Parathyroid adenoma (tissue), 2 donors: ENCODE measurements around the gene ZMAT2.
"Not testable (repeated sequence)": the region's sequence is repeated elsewhere in the genome, so short reads cannot be mapped to it uniquely, and the experiment has no call there.

Experiments used
- H2AFZ ChIP-seq: fragments of 300-600 bp; sonication (generic); one replicate; pipeline ENCODE4 v1.7.0; 2017; ENCODE audit warnings: antibody characterized with exemption, mild to moderate bottlenecking
- H3K27ac ChIP-seq: fragments of 300-600 bp; sonication (generic); one replicate; pipeline ENCODE4 v1.7.0; 2017
- H3K27me3 ChIP-seq: fragments of 300-600 bp; sonication (generic); one replicate; pipeline ENCODE4 v1.7.0; 2017; ENCODE audit warnings: low read length; ENCODE audit not compliant: control insufficient read depth, insufficient read depth
- H3K36me3 ChIP-seq: fragments of 300-600 bp; sonication (generic); one replicate; pipeline ENCODE4 v1.7.0; 2017; ENCODE audit warnings: low read length; ENCODE audit not compliant: control insufficient read depth, insufficient read depth
- H3K4me1 ChIP-seq: fragments of 300-600 bp; sonication (generic); one replicate; pipeline ENCODE4 v1.7.0; 2017; ENCODE audit warnings: control low read depth
- H3K4me2 ChIP-seq: fragments of 300-600 bp; sonication (generic); one replicate; pipeline ENCODE4 v1.7.0; 2017; ENCODE audit warnings: low read length
- H3K4me3 ChIP-seq: fragments of 300-600 bp; sonication (generic); one replicate; pipeline ENCODE4 v1.7.0; 2017; ENCODE audit warnings: low read depth, low read length
- H3K79me2 ChIP-seq: fragments of 300-600 bp; sonication (generic); one replicate; pipeline ENCODE4 v1.7.0; 2017; ENCODE audit warnings: control low read depth
- H3K9ac ChIP-seq: fragments of 300-600 bp; sonication (generic); one replicate; pipeline ENCODE4 v1.7.0; 2017; ENCODE audit warnings: mild to moderate bottlenecking
- H3K9me3 ChIP-seq: fragments of 300-600 bp; sonication (generic); one replicate; pipeline ENCODE4 v1.7.0; 2017; ENCODE audit warnings: low read length; ENCODE audit not compliant: control insufficient read depth
- TF ChIP-seq, protein P1 (sequence below): fragments of 300-600 bp; sonication (generic); IDR thresholded peaks from one replicate; pipeline ENCODE4 v1.7.0; 2017; ENCODE audit warnings: antibody characterized with exemption, mild to moderate bottlenecking
- donor health status: primary hyperparathyroidism.

The ZMAT2 gene

DNA sequence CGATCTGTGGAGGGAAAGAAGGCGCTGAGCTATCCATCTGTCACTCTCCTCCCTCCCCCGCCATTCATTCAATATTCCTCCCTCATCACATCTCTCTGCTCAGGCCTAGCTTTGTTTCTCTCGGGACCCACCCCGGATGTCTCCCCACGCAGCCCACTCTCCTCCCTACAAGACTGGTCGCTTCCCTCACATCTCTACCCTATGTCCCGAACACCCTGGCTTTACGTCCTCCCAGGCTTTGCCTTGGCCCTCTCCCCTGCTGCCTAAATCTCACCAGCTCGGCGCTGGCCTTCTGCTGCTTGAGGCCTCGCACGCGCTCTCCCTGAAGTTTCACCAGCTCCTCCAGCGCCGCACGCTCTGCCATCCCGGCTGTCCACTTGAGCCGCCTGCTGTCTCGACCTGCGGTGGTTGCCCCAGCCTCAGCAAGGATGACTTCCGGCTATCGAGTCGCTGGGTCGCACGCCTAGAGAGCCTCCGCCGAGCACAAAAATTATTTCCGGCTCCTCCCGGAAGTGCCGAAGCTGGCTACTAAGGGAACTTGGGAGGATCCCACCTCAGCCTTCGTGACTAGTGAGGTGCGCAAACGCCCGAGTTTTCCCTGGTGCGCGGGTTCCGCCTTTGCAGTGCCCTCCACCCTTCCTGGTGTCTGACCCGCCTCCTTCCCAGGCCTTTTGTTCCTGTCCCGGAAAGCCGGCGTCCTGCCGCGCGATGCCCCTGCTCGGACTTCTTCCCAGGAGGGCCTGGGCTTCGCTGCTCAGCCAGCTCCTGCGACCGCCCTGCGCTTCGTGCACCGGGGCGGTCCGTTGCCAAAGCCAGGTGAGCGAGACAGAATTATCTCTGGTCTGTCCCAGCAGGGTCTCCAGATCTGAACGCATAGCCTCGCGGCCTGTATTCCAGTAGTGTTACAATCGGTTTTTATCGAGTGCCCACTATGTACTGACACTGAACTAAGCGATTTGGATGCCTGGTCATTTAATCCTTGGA lies 9.0 kb upstream of the ZMAT2 start, which contains the start of the genes HARS1 and HARS2:
Gene HARS1, minus strand, starts transcription at position 430 of the 984 bp plus-strand sequence. Its CDS starts 66 bp downstream, at position 364.
Gene HARS2, plus strand, starts transcription at position 515 of the 984 bp plus-strand sequence. Its CDS starts 194 bp downstream, at position 709.
- peak within 1 kb of the TSS; percentile 20 for H3K9ac ChIP-seq
- H3K27me3 ChIP-seq = no peaks in the 10 kb centered on the region
- peak within 1 kb of the TSS; percentile 89 for H3K4me3 ChIP-seq
- peak within 1 kb of the TSS; percentile 99 for H3K4me2 ChIP-seq
- H3K4me1 ChIP-seq = peaks cover 5% of the 10 kb centered on the region
- H3K27ac ChIP-seq = peak within 1 kb of the TSS; percentile 82
- peak within 1 kb of the TSS; percentile 76 for H2AFZ ChIP-seq
- H3K79me2 ChIP-seq = peaks cover 29% of the 10 kb centered on the region
- H3K36me3 ChIP-seq = no peaks in the 10 kb centered on the region
- no peaks in the 10 kb centered on the region for H3K9me3 ChIP-seq
- TF ChIP-seq, protein P1, sequence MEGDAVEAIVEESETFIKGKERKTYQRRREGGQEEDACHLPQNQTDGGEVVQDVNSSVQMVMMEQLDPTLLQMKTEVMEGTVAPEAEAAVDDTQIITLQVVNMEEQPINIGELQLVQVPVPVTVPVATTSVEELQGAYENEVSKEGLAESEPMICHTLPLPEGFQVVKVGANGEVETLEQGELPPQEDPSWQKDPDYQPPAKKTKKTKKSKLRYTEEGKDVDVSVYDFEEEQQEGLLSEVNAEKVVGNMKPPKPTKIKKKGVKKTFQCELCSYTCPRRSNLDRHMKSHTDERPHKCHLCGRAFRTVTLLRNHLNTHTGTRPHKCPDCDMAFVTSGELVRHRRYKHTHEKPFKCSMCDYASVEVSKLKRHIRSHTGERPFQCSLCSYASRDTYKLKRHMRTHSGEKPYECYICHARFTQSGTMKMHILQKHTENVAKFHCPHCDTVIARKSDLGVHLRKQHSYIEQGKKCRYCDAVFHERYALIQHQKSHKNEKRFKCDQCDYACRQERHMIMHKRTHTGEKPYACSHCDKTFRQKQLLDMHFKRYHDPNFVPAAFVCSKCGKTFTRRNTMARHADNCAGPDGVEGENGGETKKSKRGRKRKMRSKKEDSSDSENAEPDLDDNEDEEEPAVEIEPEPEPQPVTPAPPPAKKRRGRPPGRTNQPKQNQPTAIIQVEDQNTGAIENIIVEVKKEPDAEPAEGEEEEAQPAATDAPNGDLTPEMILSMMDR = peak; percentile 5

DNA sequence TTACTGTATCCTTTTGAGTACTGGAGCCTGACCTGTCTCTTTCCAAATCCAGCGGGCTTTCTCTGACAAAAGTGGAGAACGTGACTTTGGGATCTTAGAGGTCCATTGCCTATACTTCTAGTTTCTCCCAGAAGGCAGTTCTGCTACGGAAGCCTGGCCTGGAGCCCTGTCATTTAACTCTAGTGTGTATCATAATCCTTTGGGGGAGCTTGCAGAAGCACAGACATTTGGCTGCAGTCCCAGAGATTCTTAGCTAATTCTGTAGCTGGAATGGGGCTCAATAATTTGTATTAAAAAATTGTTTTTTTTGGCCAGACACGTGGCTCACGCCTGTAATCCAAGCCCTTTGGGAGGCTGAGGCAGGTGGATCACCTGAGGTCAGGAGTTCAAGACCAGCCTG lies 6.0 kb upstream of the ZMAT2 start:
- H2AFZ ChIP-seq = no peak overlapping the region
- H3K36me3 ChIP-seq = no peaks in the 10 kb centered on the region
- TF ChIP-seq, protein P1 = no peak
- H3K79me2 ChIP-seq = peaks cover 28% of the 10 kb centered on the region
- H3K27ac ChIP-seq = no peak overlapping the region
- H3K27me3 ChIP-seq = no peaks in the 10 kb centered on the region
- H3K9me3 ChIP-seq = no peaks in the 10 kb centered on the region
- no peak overlapping the region for H3K9ac ChIP-seq
- no peak overlapping the region for H3K4me2 ChIP-seq
- no peak overlapping the region for H3K4me3 ChIP-seq
- H3K4me1 ChIP-seq = peaks cover 5% of the 10 kb centered on the region

DNA sequence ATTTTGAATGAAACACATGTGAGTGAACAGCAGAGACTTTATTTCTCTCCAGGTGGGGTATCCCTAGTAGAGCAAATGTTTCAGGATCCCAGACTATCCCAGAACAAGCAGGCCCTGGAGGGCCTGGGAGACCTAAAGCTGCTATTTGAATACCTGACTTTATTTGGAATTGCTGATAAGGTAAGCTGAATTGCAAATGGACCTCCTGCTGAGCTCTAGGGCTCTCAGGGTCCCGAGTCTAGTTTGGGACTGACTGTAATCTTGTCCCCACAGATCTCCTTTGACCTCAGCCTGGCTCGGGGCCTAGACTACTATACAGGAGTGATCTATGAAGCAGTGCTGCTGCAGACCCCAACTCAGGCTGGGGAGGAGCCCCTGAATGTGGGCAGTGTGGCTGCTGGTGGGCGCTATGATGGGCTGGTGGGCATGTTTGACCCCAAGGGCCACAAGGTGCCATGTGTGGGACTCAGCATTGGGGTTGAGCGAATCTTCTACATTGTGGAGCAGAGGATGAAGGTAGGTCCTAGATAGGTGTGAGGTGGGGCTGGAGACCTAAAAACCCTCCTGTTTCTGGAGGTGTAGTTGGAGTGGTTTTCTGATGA lies 3.3 kb upstream of the ZMAT2 start:
- no peaks in the 10 kb centered on the region for H3K9me3 ChIP-seq
- peaks cover 32% of the 10 kb centered on the region for H3K79me2 ChIP-seq
- H3K4me1 ChIP-seq = peaks cover 10% of the 10 kb centered on the region
- H3K4me2 ChIP-seq = no peak overlapping the region
- no peak overlapping the region for H3K9ac ChIP-seq
- H3K27me3 ChIP-seq = no peaks in the 10 kb centered on the region
- no peaks in the 10 kb centered on the region for H3K36me3 ChIP-seq
- H2AFZ ChIP-seq = no peak overlapping the region
- H3K4me3 ChIP-seq = no peak overlapping the region
- H3K27ac ChIP-seq = no peak overlapping the region
- TF ChIP-seq, protein P1 = no peak

DNA sequence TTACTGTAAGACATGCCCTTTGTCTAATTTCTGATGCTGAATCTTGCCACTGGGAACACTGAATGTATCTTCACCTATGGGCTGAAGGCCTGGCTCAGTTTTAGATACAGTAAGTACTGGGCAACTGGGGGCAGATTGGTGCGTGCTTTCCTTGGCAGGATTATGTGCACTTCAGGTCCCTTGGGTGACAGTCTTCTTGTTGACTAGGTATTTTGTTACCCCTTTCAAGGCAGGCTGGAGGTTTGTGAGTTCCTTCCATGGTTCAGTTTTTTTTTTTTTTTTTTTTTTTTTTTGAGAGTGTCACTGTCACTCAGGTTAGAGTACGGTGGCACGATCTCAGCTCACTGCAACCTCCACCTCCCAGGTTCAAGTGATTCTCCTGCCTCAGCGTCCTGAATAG lies 7.6 kb downstream of the ZMAT2 start:
- TF ChIP-seq, protein P1 = no peak
- no peaks in the 10 kb centered on the region for H3K36me3 ChIP-seq

DNA sequence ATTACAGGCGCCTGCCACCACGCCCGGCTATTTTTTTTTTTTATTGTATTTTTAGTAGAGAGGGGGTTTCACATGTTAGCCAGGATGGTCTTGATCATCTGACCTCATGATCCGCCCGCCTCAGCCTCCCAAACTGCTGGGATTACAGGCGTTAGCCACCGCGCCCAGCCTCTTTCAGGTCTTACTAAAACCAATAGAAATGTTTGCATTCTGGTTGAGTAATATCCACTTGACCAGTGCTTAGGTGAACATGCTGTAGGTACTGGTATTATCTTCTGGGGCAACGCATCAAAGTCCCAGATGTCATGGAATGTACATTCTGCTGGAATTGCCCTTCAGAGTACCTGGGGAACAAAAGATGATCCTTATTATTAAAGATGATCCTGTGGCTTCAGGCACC lies 8.5 kb downstream of the ZMAT2 start:
- H3K4me3 ChIP-seq, H3K79me2 ChIP-seq, H3K27ac ChIP-seq, H3K36me3 ChIP-seq, H3K9me3 ChIP-seq, H3K27me3 ChIP-seq, H3K9ac ChIP-seq, H3K4me1 ChIP-seq, H3K4me2 ChIP-seq, H2AFZ ChIP-seq: not testable (repeated sequence)

More for the DNA sequence above, 7.6 kb downstream of the ZMAT2 start:
- H3K4me3 ChIP-seq = no peak overlapping the region
- no peak overlapping the region for H3K4me2 ChIP-seq
- no peaks in the 10 kb centered on the region for H3K9me3 ChIP-seq
- H3K4me1 ChIP-seq = no peaks in the 10 kb centered on the region
- H2AFZ ChIP-seq = no peak overlapping the region
- H3K79me2 ChIP-seq = no peaks in the 10 kb centered on the region
- H3K27me3 ChIP-seq = no peaks in the 10 kb centered on the region
- H3K9ac ChIP-seq = no peak overlapping the region
- no peak overlapping the region for H3K27ac ChIP-seq
